ENCODE results near the gene HHIPL2. TPM values are rescaled to one million over a fixed set of nuclear protein-coding genes. Genes with fewer than 3 reads are reported as not detected.

Gene HHIPL2
- total RNA-seq, 1 donor from 2014 or later, result 0.08 TPM

Other genes starting within 250 kb of the HHIPL2 start
- gene TAF1A, start 41.8 kb upstream of the HHIPL2 start, total RNA-seq, result 11.3 and 15.3 TPM in 2 replicates
- 34.6 and 39.6 TPM in 2 replicates for gene MIA3, start 70.0 kb upstream of the HHIPL2 start, total RNA-seq
- gene AIDA, start 164.4 kb upstream of the HHIPL2 start, total RNA-seq, result 50.1 and 50.7 TPM in 2 replicates
- 50.1 and 75.6 TPM in 2 replicates for gene BROX, start 164.5 kb upstream of the HHIPL2 start, total RNA-seq
- gene FAM177B, start 189.1 kb upstream of the HHIPL2 start, total RNA-seq, result not detected in 2 replicates

All from kidney epithelial cell (primary cell).